HS-27A (cell line): ENCODE measurements around the gene GAK.
"Not testable (repeated sequence)": the region's sequence is repeated elsewhere in the genome, so short reads cannot be mapped to it uniquely, and the experiment has no call there.

Source experiments
- DNase-seq: peaks from one replicate; pipeline ENCODE4 v3.0.0-alpha.2; 2012; ENCODE audit warnings: low read depth, missing footprints

The GAK gene

GRCh38 chr4:952881-953573 is 20.9 kb upstream of the GAK start:
- DNase-seq, result no peak

GRCh38 chr4:951594-952468 is 19.7 kb upstream of the GAK start:
- no peak for DNase-seq

DNA sequence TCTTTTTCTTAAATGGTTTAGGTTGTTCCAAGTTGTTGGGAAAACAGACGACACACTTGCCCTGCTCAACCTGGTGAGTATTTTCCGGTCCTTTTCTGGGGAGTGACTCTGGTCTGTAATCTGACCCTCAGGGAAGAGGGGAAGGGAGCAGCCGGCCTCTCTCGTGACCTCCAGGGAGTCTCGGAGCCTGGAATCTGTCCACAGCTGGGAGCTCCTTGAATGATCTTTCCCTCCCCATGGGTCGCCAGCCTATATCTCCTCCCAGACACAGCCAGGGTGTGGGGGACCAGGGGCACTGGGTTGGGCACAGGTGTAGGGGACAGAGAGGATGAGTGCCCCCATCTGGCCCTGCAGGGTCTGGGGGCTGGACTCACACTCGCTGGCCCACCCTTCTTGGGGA is 19.1 kb upstream of the GAK start:
- DNase-seq, result no peak

GRCh38 chr4:950136-951020 is 18.3 kb upstream of the GAK start:
- DNase-seq, result no peak

- DNase-seq, result no peak
Measured at GRCh38 chr4:949656-950055, 17.5 kb upstream of the GAK start.

DNA sequence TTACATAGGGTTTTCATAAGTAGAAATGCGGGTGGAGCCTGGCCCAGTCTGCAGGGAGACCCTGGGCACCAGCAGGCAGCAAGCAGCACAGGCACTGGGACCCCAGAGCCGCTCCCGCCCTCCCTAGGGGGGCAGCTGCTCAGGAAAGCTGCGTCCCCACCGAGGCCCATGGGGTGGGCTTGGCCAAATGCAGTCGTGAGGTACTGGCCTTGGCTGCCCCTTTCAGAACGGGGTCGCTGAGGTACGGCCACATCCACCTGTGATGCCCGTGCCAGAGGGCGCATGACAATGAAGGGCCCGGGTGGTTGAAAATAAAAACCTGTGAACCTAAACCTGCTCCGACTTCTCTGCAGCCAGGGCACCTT is 16.8 kb upstream of the GAK start:
- DNase-seq, result no peak

GRCh38 chr4:948101-948935 is 16.2 kb upstream of the GAK start:
- DNase-seq, result no peak

DNA sequence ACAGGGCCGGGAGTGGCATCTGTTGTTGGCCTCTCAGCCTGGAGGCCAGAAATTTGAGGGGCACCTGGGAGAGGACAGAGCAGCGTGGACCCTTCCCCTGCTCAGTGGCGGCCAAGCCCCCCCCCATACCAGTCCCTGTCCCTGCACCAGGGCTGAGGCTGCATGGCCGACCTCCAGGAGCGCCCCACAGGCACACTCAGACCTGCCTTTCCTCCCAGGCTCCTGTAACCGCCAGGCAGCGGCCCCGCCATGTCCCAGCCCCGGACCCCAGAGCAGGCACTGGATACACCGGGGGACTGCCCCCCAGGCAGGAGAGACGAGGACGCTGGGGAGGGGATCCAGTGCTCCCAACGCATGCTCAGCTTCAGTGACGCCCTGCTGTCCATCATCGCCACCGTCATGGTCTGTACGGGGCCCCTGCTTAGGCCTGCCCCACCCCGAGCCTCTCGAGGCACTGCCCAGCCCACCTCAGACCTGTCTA is 15.4 kb upstream of the GAK start:
- no peak for DNase-seq

GRCh38 chr4:946517-947471 is 14.7 kb upstream of the GAK start:
- DNase-seq, result no peak

DNA sequence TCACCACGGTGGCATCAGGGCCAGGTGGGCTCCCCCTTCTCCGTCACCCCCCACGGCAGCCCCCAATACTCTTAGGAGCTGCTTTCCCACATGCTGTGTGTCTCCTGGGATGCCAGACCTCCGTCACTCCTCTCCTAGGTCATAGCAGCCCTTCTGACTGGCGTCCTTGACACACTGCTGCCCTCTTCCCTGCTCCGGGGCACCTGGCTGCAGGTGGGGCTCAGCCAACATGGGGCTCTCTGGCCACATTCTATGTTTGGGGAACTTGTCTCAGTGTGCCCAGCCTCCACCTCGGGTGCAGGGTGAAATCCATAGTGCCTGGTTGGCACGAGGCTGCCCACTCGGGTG is 14.0 kb upstream of the GAK start:
- DNase-seq, result no peak

DNA sequence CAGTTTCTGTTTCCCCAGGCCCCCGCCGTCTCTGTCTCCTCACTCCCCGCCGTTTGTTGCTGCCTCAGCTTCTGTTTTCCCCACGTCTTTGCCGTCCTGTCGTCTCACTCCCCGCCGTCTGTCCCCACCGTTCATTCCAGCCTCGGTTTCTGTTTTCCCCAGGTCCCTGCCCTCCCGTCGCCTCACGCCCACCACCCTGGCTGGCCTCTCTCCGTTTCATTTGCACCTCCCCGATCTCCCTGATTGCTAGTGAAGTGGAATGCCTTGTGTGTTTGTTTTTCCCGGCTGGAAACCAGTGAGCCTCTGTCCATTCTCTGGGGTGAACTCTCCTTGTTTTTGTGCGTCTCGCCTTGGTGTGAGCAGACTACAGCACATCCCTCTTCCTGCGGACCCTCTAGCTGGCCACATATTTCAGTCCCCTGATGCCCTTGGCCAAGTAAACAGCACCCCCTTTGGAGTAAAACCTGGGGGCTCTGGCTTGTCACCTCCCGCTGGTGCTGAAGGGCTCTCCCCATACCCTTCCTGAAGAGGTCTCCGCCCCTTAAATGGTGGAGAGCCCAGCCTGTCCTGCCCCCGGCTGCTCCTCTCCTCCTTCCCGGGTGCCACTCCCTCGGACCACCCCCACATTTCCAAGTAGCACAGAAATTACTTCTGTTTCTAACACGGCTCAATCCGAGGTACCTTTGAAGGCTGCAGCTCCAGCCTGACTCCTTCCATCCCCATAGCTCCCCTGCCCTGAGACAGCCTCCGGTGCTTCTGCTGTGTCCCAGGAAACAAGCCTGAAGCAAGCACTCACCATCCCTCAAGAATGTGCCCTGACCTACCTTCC is 13.4 kb upstream of the GAK start:
- DNase-seq, result no peak

DNA sequence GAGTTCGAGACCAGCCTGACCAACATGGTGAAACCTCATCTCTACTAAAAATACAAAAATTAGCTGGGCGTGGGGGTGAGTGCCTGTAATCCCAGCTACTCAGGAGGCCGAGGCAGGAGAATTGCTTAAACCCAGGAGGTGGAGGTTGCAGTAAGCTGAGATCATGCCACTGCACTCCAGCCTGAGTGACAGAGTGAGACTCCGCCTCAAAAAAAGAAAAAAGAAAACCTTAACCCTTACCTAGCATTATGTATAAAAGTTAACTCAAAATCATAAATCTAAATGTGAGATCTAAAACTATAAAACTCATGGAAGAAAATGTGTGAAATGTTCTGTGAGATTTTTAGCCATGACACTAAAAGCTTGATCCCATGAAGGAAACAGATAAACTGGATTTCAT is 7.4 kb upstream of the GAK start:
- not testable (repeated sequence) for DNase-seq

DNA sequence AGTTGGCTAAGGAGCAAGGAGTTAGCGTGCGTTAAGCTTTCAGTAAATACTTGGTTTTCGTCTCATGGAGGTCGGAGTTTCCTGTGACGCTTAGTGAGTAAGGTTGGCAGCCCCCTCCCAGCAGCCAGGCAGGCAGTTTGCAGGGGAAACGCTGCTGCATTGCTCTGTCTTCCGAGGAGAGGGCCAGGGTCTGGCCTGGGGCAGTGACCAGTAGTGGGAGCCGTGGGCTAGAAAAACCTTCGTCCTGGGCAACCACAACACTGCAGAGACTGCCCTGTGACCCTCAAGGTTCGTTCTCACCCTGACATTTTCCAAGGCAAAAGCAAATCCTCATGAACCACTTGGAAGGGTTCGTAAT is 576 bp upstream of the GAK start:
- no peak for DNase-seq

GRCh38 chr4:931194-931959 is 739 bp downstream of the GAK start:
- no peak for DNase-seq

DNA sequence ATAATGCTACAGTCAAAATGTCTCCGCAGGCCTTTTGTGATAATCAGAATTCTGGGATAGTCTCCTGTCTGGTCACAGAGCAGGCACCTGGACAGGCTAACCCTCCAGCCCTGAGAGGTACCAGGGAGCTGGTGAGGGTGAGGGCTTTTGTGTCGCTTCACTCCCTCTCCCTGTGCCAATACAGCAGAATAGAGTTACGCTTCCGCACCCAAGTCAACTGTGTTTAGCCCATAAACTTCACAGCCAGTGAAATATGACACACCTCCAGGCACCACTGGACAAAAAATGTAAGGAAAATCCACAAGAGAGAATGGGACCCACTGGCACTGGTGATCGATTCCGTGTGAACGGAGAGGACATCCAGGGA is 1.3 kb downstream of the GAK start:
- no peak for DNase-seq

- DNase-seq, result no peak
Measured at GRCh38 chr4:930028-930551, 2.0 kb downstream of the GAK start.

- DNase-seq, result no peak
Measured at GRCh38 chr4:929096-929765, 2.9 kb downstream of the GAK start.

- not testable (repeated sequence) for DNase-seq
Measured at GRCh38 chr4:927566-927965, 4.5 kb downstream of the GAK start.
